Ovary (tissue), 9 donors: ENCODE results near the gene CDADC1. TPM values are rescaled to one million over a fixed set of nuclear protein-coding genes. Genes with fewer than 3 reads are reported as not detected.

Experiments
- DNase-seq, 5 donors: peaks; one replicate each; pipeline ENCODE4 v3.0.0-alpha.2; 2019 to 2020
- H3K27ac ChIP-seq, 2 donors: fragments of 200-600 bp; one replicate each; pipeline versions ENCODE4 v1.5.1 to v1.8.0; 2019 to 2022
- H3K27me3 ChIP-seq: fragments of 200-600 bp; one replicate; pipeline ENCODE4 v1.8.0; 2022
- H3K36me3 ChIP-seq: fragments of 200-600 bp; sonication (generic); one replicate; pipeline ENCODE4 v1.5.1; 2019
- H3K4me1 ChIP-seq: one replicate; pipeline ENCODE4 v1.8.1; 2013; ENCODE audit warnings: mild to moderate bottlenecking, moderate library complexity; ENCODE audit not compliant: insufficient read depth
- H3K4me3 ChIP-seq: fragments of 200-600 bp; sonication (generic); one replicate; pipeline ENCODE4 v1.5.1; 2017
- H3K9me3 ChIP-seq, 2 donors: fragments of 200-600 bp in 1 of 2; sonication (generic) in 1 of 2; one replicate each; pipeline versions ENCODE4 v1.5.1 to v1.8.1; 2013 to 2019; ENCODE audit warnings: mild to moderate bottlenecking in 1 of 2, moderate library complexity in 1 of 2
- EP300 ChIP-seq: sonication (generic); formaldehyde crosslinking; IDR thresholded peaks from one replicate; pipeline ENCODE4 v1.6.1; 2017; ENCODE audit warnings: antibody characterized with exemption
- POLR2A ChIP-seq: fragments of 450-650 bp; IDR thresholded peaks from one replicate; pipeline ENCODE4 v1.6.1; 2017; ENCODE audit warnings: antibody characterized with exemption, mild to moderate bottlenecking, moderate library complexity
- WGBS, 3 donors: extraction: QIAGEN DNeasy Blood & Tissue Kit in 1 of 3; methylation state at CpG; one replicate each; pipeline versions ENCODE4 v1.1.5 to v1.1.7; 2013 to 2017; 5-methylcytosine and 5-hydroxymethylcytosine counted together
- intact Hi-C, 4 donors: fragments of 100-400 bp; cut with DNase I; formaldehyde crosslinking; loops; one replicate each; pipeline versions ENCODE4 v1.11.0 to v1.15.1; 2022 to 2023
- polyA plus RNA-seq, 2 donors: library from polyadenylated mRNA; stranded (reverse); fragments of 200-250 nt in 1 of 2; fragments of 350-450 nt in 1 of 2; fragmentation: Illumina TruSeq in 1 of 2; extraction: RNeasy Lipid Tissue Mini Kit (QIAGEN cat#74804) in 1 of 2; gene quantifications; one replicate each; pipeline ENCODE4 v1.2.3, GENCODE V29; 2013 to 2014
- total RNA-seq, 7 donors: library from RNA; depleted of rRNA in 2 of 7; stranded (reverse); fragments of >200 nt in 2 of 7; fragmentation: NEBNext Ultra II Directional in 3 of 7; extraction: Animal tissue kit (Norgen Biotek cat#: 25700) in 3 of 7; gene quantifications; one replicate each; pipeline versions ENCODE4 v1.1.0 to v1.2.4, GENCODE V29; 2016 to 2023
- TF ChIP-seq, protein P1 (sequence below), 3 donors: fragments of 450-650 bp in 2 of 3; fragments of 200-600 bp in 1 of 3; IDR thresholded peaks; one replicate each; pipeline versions ENCODE4 v1.5.1 to v1.8.0; 2016 to 2022; ENCODE audit warnings: antibody characterized with exemption in 3 of 3, mild to moderate bottlenecking in 1 of 3
- donor health status: DM: no; HTN: no; CAD: no; lungs with moderate emphysema.
- donor health status: DM: no; HTN: no; CAD: no.
- donor health status: Bipolar disorder and iron deficiency.
- donor health status: DM: yes; HTN: yes; CAD: no.
- donor health status: DM: no; HTN: no; CAD: no.
- donor health status: DM: yes; HTN: yes; CAD: no.

CDADC1 gene
- total and polyA plus RNA-seq, 9 donors: 7.5 to 17.9 (median 13.0) TPM

DNA sequence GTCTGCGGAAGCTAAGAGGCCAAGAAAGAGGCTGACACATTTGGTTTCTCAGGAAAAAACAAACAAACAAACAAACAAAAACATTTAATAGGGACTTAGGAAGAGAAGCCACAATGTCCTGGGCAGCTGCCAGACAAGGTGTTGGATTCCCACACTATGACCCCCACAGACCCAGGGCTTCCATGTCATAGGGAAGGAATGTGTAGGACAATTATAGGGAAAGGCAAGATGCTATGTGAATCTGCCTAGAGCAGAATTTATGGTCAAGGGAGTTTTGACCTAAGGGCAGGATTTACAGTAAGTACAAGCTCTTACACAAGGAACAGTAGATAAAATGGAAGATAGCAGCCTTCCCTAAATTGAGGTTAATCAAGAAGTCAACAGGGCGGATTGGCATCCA is 9.1 kb upstream of the CDADC1 start:
- Histone ChIP-seq H3K27me3 (no peaks in the 10 kb centered on the region), H3K36me3 (no peaks in the 10 kb centered on the region), H3K9me3 (peaks cover 0 to 5% of the 10 kb centered on the region in 2 donors), H3K4me3 (no peak overlapping the region), H3K27ac (no peak overlapping the region), H3K4me1 (no peaks in the 10 kb centered on the region)
- no peak for TF ChIP-seq EP300
- no peak for TF ChIP-seq POLR2A
- TF ChIP-seq, protein P1, sequence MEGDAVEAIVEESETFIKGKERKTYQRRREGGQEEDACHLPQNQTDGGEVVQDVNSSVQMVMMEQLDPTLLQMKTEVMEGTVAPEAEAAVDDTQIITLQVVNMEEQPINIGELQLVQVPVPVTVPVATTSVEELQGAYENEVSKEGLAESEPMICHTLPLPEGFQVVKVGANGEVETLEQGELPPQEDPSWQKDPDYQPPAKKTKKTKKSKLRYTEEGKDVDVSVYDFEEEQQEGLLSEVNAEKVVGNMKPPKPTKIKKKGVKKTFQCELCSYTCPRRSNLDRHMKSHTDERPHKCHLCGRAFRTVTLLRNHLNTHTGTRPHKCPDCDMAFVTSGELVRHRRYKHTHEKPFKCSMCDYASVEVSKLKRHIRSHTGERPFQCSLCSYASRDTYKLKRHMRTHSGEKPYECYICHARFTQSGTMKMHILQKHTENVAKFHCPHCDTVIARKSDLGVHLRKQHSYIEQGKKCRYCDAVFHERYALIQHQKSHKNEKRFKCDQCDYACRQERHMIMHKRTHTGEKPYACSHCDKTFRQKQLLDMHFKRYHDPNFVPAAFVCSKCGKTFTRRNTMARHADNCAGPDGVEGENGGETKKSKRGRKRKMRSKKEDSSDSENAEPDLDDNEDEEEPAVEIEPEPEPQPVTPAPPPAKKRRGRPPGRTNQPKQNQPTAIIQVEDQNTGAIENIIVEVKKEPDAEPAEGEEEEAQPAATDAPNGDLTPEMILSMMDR (IDR thresholded peaks at IDR 0.05): no peak
- WGBS, 3 donors: 89 to 96% (median 90%) methylated on average over 2 of the region's 2 CpGs
- intact Hi-C loops: no loop called here
- no peak for DNase-seq

DNA sequence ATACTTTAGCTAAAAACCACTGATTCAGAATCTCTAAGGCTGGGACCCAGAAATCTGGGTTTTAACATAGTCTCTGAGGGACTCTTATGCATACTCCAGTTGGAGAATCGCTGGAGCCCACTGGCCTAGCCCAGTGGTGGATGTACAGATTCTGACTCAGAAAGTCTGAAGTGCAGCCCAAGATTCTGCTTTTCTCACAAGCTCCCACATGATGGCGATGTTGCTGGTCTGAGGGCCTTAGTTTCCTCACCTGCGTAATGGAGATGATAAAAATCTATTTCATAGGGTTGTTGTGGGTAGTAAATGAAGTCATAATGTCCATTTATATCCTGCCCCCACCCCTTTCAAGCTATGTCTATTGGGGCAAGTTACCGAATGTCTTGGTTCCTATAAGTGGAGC is 7.7 kb upstream of the CDADC1 start:
- no peaks in the 10 kb centered on the region for H3K4me1 ChIP-seq
- no peak overlapping the region for H3K4me3 ChIP-seq
- intact Hi-C loops: no loop called here
- no peak for DNase-seq
- H3K36me3 ChIP-seq: no peaks in the 10 kb centered on the region
- peaks cover 0 to 5% of the 10 kb centered on the region in 2 donors for H3K9me3 ChIP-seq
- TF ChIP-seq POLR2A (no peak), EP300 (no peak)
- TF ChIP-seq, protein P1 (IDR thresholded peaks at IDR 0.05): no peak
- no peak overlapping the region for H3K27ac ChIP-seq
- WGBS, 3 donors: 46 to 51% (median 47%) methylated on average over 4 of the region's 4 CpGs
- H3K27me3 ChIP-seq: no peaks in the 10 kb centered on the region

DNA sequence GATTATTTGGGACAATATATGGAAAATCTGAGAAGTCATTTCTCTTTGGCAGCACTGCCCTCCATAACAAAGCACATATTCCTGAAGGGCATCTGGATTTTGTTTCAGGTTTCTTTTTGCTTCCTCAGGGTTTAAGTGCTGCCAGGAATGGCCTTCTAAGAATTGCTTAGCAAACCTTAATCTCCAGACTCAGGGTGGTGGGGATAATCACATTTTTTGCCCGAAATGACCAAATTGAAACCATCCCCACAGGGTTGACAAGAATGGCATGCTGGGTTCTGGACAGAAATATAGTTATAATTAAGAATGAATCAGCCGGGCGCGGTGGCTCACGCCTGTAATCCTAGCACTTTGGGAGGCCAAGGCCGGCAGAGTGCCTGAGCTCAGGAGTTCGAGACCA is 6.4 kb upstream of the CDADC1 start:
- 92 to 95% (median 93%) methylated on average over 7 of the region's 7 CpGs for WGBS, 3 donors
- intact Hi-C loops: no loop called here
- H3K9me3 ChIP-seq: peaks cover 0 to 5% of the 10 kb centered on the region in 2 donors

GRCh38 chr13:49245101-49245500 is 2.6 kb upstream of the CDADC1 start:
- H3K9me3 ChIP-seq: peaks cover 0 to 5% of the 10 kb centered on the region in 2 donors
- no peak for DNase-seq
- H3K4me3 ChIP-seq: no peak overlapping the region
- H3K27ac ChIP-seq: no peak overlapping the region
- TF ChIP-seq POLR2A (no peak), EP300 (no peak)
- TF ChIP-seq, protein P1 (IDR thresholded peaks at IDR 0.05): no peak
- no peaks in the 10 kb centered on the region for H3K4me1 ChIP-seq
- intact Hi-C loops: loop anchor here in 1 of 4 donors (5.0 kb wide), 1 partner anchor 192 kb away; no protein-coding TSS in a partner anchor
- no peaks in the 10 kb centered on the region for H3K27me3 ChIP-seq
- H3K36me3 ChIP-seq: no peaks in the 10 kb centered on the region

More for the DNA sequence above, 6.4 kb upstream of the CDADC1 start:
- no peak overlapping the region for H3K27ac ChIP-seq
- no peak for DNase-seq
- H3K4me3 ChIP-seq: no peak overlapping the region
- no peaks in the 10 kb centered on the region for H3K4me1 ChIP-seq
- H3K27me3 ChIP-seq: no peaks in the 10 kb centered on the region
- no peaks in the 10 kb centered on the region for H3K36me3 ChIP-seq
- TF ChIP-seq EP300: no peak
- TF ChIP-seq POLR2A: no peak
- TF ChIP-seq, protein P1 (IDR thresholded peaks at IDR 0.05): no peak
